H1 (cell line): ENCODE results near the gene ENPP1. TPM values are rescaled to one million over a fixed set of nuclear protein-coding genes. Genes with fewer than 3 reads are reported as not detected.

Source experiments
- CTCF ChIA-PET: fragments of 300-600 bp; sonication (Branson Sonifier 250); formaldehyde crosslinking; loops from one replicate; lab custom pipeline; 2021; ENCODE audit not compliant: partially characterized antibody; lab: Charles Lee
- POLR2A ChIA-PET: fragments of 300-600 bp; sonication (Branson Sonifier 250); formaldehyde crosslinking; loops from one replicate; lab custom pipeline; 2021; ENCODE audit warnings: inconsistent platforms; ENCODE audit not compliant: partially characterized antibody; lab: Charles Lee
- DNase-seq, 2 experiments: peaks; one replicate each; pipeline versions ENCODE4 v3.0.0 to v3.0.0-alpha.2; 2010 to 2022; ENCODE audit warnings: low spot score in 2 of 2, low read depth in 1 of 2, mixed read lengths in 1 of 2
- FAIRE-seq: peaks from 2 replicates; lab custom pipeline; 2011; peaks lifted over from hg19 to GRCh38; lab: Jason Lieb, UNC
- H2AFZ ChIP-seq: 2 replicates; pipeline ENCODE4 v1.8.1; 2012; ENCODE audit warnings: low read length, inconsistent platforms
- H2AK5ac ChIP-seq: 2 replicates; pipeline ENCODE4 v1.6.1; 2013; ENCODE audit warnings: low read depth, low read length
- H2BK120ac ChIP-seq: replicated peaks from 2 replicates; pipeline ENCODE3; 2013; ENCODE audit warnings: low read depth, low read length, inconsistent platforms
- H2BK12ac ChIP-seq: 2 replicates; pipeline ENCODE4 v1.6.1; 2013; ENCODE audit warnings: low read depth, low read length
- H2BK15ac ChIP-seq: 2 replicates; pipeline ENCODE4 v1.6.1; 2013; ENCODE audit warnings: low read length
- H2BK20ac ChIP-seq: 2 replicates; pipeline ENCODE4 v1.6.1; 2013; ENCODE audit warnings: low read length
- H2BK5ac ChIP-seq: 2 replicates; pipeline ENCODE4 v1.6.1; 2013; ENCODE audit warnings: low read depth, low read length
- H3K14ac ChIP-seq: 2 replicates; pipeline ENCODE4 v1.6.1; 2013; ENCODE audit warnings: inconsistent platforms; ENCODE audit not compliant: insufficient read length
- H3K18ac ChIP-seq: 2 replicates; pipeline ENCODE4 v1.6.1; 2013; ENCODE audit warnings: low read length; ENCODE audit errors: extremely low read depth
- H3K23ac ChIP-seq: 2 replicates; pipeline ENCODE4 v1.6.1; 2013; ENCODE audit warnings: inconsistent platforms; ENCODE audit not compliant: insufficient read length
- H3K23me2 ChIP-seq: 2 replicates; pipeline ENCODE4 v1.6.1; 2013; ENCODE audit warnings: low read depth, low read length
- H3K27ac ChIP-seq: 2 replicates; pipeline ENCODE4 v1.6.1; 2011; ENCODE audit warnings: low read depth, low read length, inconsistent platforms
- H3K27me3 ChIP-seq, 4 experiments: replicated peaks in 1 of 4; 1 replicate in 1 of 4; 2 replicates in 3 of 4; pipeline versions ENCODE4 v1.6.1 to v1.8.1; 2011 to 2013; ENCODE audit warnings: low read length in 3 of 4, mild to moderate bottlenecking in 3 of 4, inconsistent platforms in 2 of 4, mixed read lengths in 2 of 4, moderate library complexity in 1 of 4; ENCODE audit not compliant: control insufficient read depth in 3 of 4, insufficient read depth in 3 of 4; ENCODE audit errors: extremely low read depth in 1 of 4
- H3K36me3 ChIP-seq, 4 experiments: 2 replicates each; pipeline versions ENCODE4 v1.6.1 to v1.8.1; 2011 to 2013; ENCODE audit warnings: mild to moderate bottlenecking in 4 of 4, low read length in 3 of 4, moderate library complexity in 2 of 4, control low read depth in 1 of 4, inconsistent platforms in 1 of 4; ENCODE audit not compliant: insufficient read depth in 4 of 4, control insufficient read depth in 2 of 4
- H3K4ac ChIP-seq: replicated peaks from 2 replicates; pipeline ENCODE3; 2013; ENCODE audit warnings: low read length, low read depth, mixed read lengths, inconsistent platforms; ENCODE audit not compliant: insufficient read length
- H3K4me1 ChIP-seq, 4 experiments: replicated peaks in 1 of 4; 1 replicate in 1 of 4; 2 replicates in 3 of 4; pipeline versions ENCODE4 v1.6.1 to v1.8.1; 2011 to 2013; ENCODE audit warnings: low read length in 3 of 4, inconsistent platforms in 2 of 4, mixed read lengths in 1 of 4; ENCODE audit not compliant: insufficient read depth in 4 of 4, control insufficient read depth in 3 of 4
- H3K4me2 ChIP-seq, 2 experiments: 2 replicates each; pipeline versions ENCODE4 v1.6.1 to v1.8.1; 2011 to 2013; ENCODE audit warnings: low read depth in 2 of 2, low read length in 2 of 2, control low read depth in 1 of 2, inconsistent platforms in 1 of 2, mild to moderate bottlenecking in 1 of 2; ENCODE audit not compliant: insufficient read depth in 1 of 2
- H3K4me3 ChIP-seq, 4 experiments: fragments of 200-600, 300-600 bp in 1 of 4; sonication (generic), shearing (Covaris generic), sonication (Bioruptor Twin) in 1 of 4; 2 replicates each; pipeline versions ENCODE4 v1.5.1 to v1.8.1; 2011 to 2016; ENCODE audit warnings: low read length in 4 of 4, low read depth in 3 of 4, control low read depth in 2 of 4, inconsistent platforms in 2 of 4, mild to moderate bottlenecking in 2 of 4, mixed read lengths in 1 of 4, moderate library complexity in 1 of 4; ENCODE audit not compliant: insufficient read depth in 2 of 4; ENCODE audit errors: extremely low read depth in 1 of 4
- H3K56ac ChIP-seq: replicated peaks from 2 replicates; pipeline ENCODE3; 2013; ENCODE audit warnings: low read depth, mild to moderate bottlenecking, mixed read lengths, low read length, inconsistent platforms; ENCODE audit not compliant: insufficient read length
- H3K79me1 ChIP-seq: 2 replicates; pipeline ENCODE4 v1.6.1; 2013; ENCODE audit warnings: low read depth, low read length, control low read depth
- H3K79me2 ChIP-seq, 2 experiments: 2 replicates each; pipeline versions ENCODE4 v1.6.1 to v1.8.1; 2012 to 2013; ENCODE audit warnings: low read length in 2 of 2, mild to moderate bottlenecking in 2 of 2, inconsistent platforms in 1 of 2; ENCODE audit not compliant: insufficient read depth in 2 of 2, control insufficient read depth in 1 of 2
- H3K9ac ChIP-seq, 4 experiments: replicated peaks in 1 of 4; 1 replicate in 1 of 4; 2 replicates in 3 of 4; pipeline versions ENCODE4 v1.6.1 to v1.8.1; 2011 to 2013; ENCODE audit warnings: low read depth in 3 of 4, low read length in 3 of 4, control low read depth in 2 of 4, mild to moderate bottlenecking in 2 of 4, moderate library complexity in 2 of 4, inconsistent platforms in 1 of 4; ENCODE audit errors: extremely low read depth in 1 of 4
- H3K9me3 ChIP-seq, 2 experiments: 2 replicates each; pipeline versions ENCODE4 v1.6.1 to v1.8.1; 2012 to 2013; ENCODE audit warnings: mild to moderate bottlenecking in 2 of 2, moderate library complexity in 2 of 2, control low read depth in 1 of 2, inconsistent platforms in 1 of 2, low read depth in 1 of 2, low read length in 1 of 2, mixed read lengths in 1 of 2; ENCODE audit not compliant: insufficient read depth in 2 of 2
- H4K20me1 ChIP-seq, 2 experiments: replicated peaks in 1 of 2; 2 replicates each; pipeline versions ENCODE3 to v1.8.1; 2011 to 2013; ENCODE audit warnings: inconsistent platforms in 2 of 2, low read length in 2 of 2, mild to moderate bottlenecking in 1 of 2; ENCODE audit not compliant: insufficient read depth in 2 of 2, control insufficient read depth in 1 of 2
- H4K5ac ChIP-seq: 2 replicates; pipeline ENCODE4 v1.6.1; 2013; ENCODE audit warnings: low read length, low read depth, mixed read lengths, inconsistent platforms; ENCODE audit not compliant: insufficient read length
- H4K8ac ChIP-seq: 2 replicates; pipeline ENCODE4 v1.8.0; 2013; ENCODE audit warnings: mild to moderate bottlenecking, moderate library complexity, low read length, inconsistent platforms; ENCODE audit not compliant: insufficient read depth; ENCODE audit errors: extremely low read depth
- H4K91ac ChIP-seq: replicated peaks from 2 replicates; pipeline ENCODE3; 2013; ENCODE audit warnings: low read length, mixed read lengths, inconsistent platforms; ENCODE audit not compliant: insufficient read length
- MAX ChIP-seq: IDR thresholded peaks from 2 replicates; pipeline ENCODE4 v1.6.1; 2012; ENCODE audit warnings: inconsistent platforms
- RAD21 ChIP-seq, 2 experiments: IDR thresholded peaks in 1 of 2; conservative IDR thresholded peaks in 1 of 2; 2 replicates each; pipeline ENCODE4 v1.6.1; 2011; ENCODE audit warnings: low read depth in 2 of 2, low read length in 2 of 2, improper control_type of control experiment in 1 of 2, inconsistent platforms in 1 of 2, mild to moderate bottlenecking in 1 of 2, moderate library complexity in 1 of 2
- RNF2 ChIP-seq: fragments of 200-900, 300-1000 bp; sonication (generic); IDR thresholded peaks from 2 replicates; pipeline ENCODE4 v1.7.1; 2016; ENCODE audit warnings: borderline replicate concordance, low read depth, mild to moderate bottlenecking, antibody characterized with exemption, low read length; ENCODE audit not compliant: poor library complexity, severe bottlenecking; ENCODE audit errors: missing control alignments
- SUZ12 ChIP-seq: fragments of 200-600 bp; sonication (generic); IDR thresholded peaks from 2 replicates; pipeline ENCODE4 v1.6.1; 2012; ENCODE audit warnings: mild to moderate bottlenecking, inconsistent platforms, low read length, moderate library complexity, mixed read lengths
- TEAD4 ChIP-seq: IDR thresholded peaks from 2 replicates; pipeline ENCODE4 v1.6.1; 2012; ENCODE audit warnings: low read depth, low read length, inconsistent platforms, mixed read lengths
- WGBS, 2 experiments: shearing (Covaris generic) in 1 of 2; methylation state at CpG; one replicate each; pipeline versions ENCODE4 v1.1.6 to v1.1.7; 2013 to 2015; ENCODE audit warnings: low lambda C conversion rate in 2 of 2, mixed read lengths in 2 of 2, inconsistent platforms in 1 of 2, low coverage in 1 of 2, missing lambda C conversion rate in 1 of 2; ENCODE audit not compliant: insufficient replicate concordance in 2 of 2, insufficient coverage in 1 of 2, insufficient read length in 1 of 2; ENCODE audit errors: extremely low coverage in 1 of 2, missing lambda C conversion rate in 1 of 2; 5-methylcytosine and 5-hydroxymethylcytosine counted together
- polyA plus RNA-seq, 7 experiments: library from polyadenylated mRNA; depleted of rRNA in 3 of 7; stranded (reverse) in 5 of 7; unstranded in 2 of 7; fragments of >200 nt in 5 of 7; fragments of 200-250 nt in 2 of 7; gene quantifications; 1 replicate in 5 of 7; 2 replicates in 1 of 7; 4 replicates in 1 of 7; pipeline versions ENCODE4 v1.2.1 to v1.2.3, GENCODE V29; 2011 to 2013; ENCODE audit warnings: missing spikeins in 2 of 7, mixed read lengths in 2 of 7
- total RNA-seq: library from RNA; stranded (reverse); fragmentation: NEBNext Ultra II Directional; extraction: Animal tissue kit (Norgen Biotek cat#: 25700); gene quantifications from 2 replicates; pipeline ENCODE4 v1.2.1, GENCODE V29; 2021

Gene ENPP1
- total and polyA plus RNA-seq, 2 of the 8 experiments (the other 6 are each of a cell fraction or from before 2014, with no cell fraction given): 10.1 to 39.1 TPM

GRCh38 chr6:131936156-131936555, 128.3 kb downstream of the ENPP1 start:
- Histone ChIP-seq H3K9me3 (no peaks in the 10 kb centered on the region), H3K4me2 (no peak overlapping the region), H2BK120ac (no peak overlapping the region), H2BK12ac (no peak overlapping the region), H4K91ac (no peak overlapping the region), H3K18ac (no peak overlapping the region), H3K36me3 (no peaks in the 10 kb centered on the region; a peak in 1 of 8 replicates), H4K8ac (no peak overlapping the region), H2BK5ac (no peak overlapping the region), H3K27me3 (no peaks in the 10 kb centered on the region), H3K27ac (no peak overlapping the region), H3K23me2 (no peaks in the 10 kb centered on the region), H3K9ac (no peak overlapping the region), H3K4me1 (peaks cover 1 to 10% (median 6%) of the 10 kb centered on the region in 4 experiments; a peak in 4 of 7 replicates), H2AFZ (no peak overlapping the region), H3K23ac (no peak overlapping the region), H3K79me2 (no peaks in the 10 kb centered on the region), H3K4me3 (no peak overlapping the region), H2BK15ac (no peak overlapping the region), H3K56ac (no peak overlapping the region), H4K5ac (no peak overlapping the region), H3K79me1 (no peaks in the 10 kb centered on the region), H3K4ac (no peak overlapping the region), H2BK20ac (no peak overlapping the region), H4K20me1 (peaks cover 5 to 6% of the 10 kb centered on the region in 2 experiments), H3K14ac (no peak overlapping the region), H2AK5ac (no peak overlapping the region)
- POLR2A ChIA-PET: interaction anchor here (0.6 to 14.8 kb wide), 3 partner anchors 13 to 185 kb away, joined by 3 to 216 read pairs (median 4); partner anchors contain the start of gene CCN2
- no peak for FAIRE-seq
- 94% methylated on average over 4 of the region's 4 CpGs; no CpG with 5 or more reads in 1 of the 2 experiments for WGBS, 2 experiments
- no peak for DNase-seq
- CTCF ChIA-PET: interaction anchor here (0.7 to 1.2 kb wide), 3 partner anchors 10 to 328 kb away, joined by 3 to 4 read pairs (median 4); no protein-coding TSS in a partner anchor
- TF ChIP-seq RAD21 (IDR thresholded peaks at IDR 0.05 in 1 of 2, conservative IDR thresholded peaks at IDR 0.05 in 1 of 2; ENCODE audit: low read depth in 2 of 2, low read length in 2 of 2): no peak
- no peak for TF ChIP-seq TEAD4
- no peak for TF ChIP-seq RNF2
- TF ChIP-seq MAX: no peak
- no peak for TF ChIP-seq SUZ12
